ENCODE measurements around the gene CRADD. TPM values are rescaled to one million over a fixed set of nuclear protein-coding genes. Genes with fewer than 3 reads are reported as not detected.

The CRADD gene
- total RNA-seq, 1 experiment from 2014 or later: 27.9 TPM

- Histone ChIP-seq H3K27me3 (no peaks in the 10 kb centered on the region), H3K4me3 (no peak overlapping the region), H3K36me3 (no peaks in the 10 kb centered on the region)
Measured at GRCh38 chr12:93738199-93739058, 61.3 kb downstream of the CRADD start.

DNA sequence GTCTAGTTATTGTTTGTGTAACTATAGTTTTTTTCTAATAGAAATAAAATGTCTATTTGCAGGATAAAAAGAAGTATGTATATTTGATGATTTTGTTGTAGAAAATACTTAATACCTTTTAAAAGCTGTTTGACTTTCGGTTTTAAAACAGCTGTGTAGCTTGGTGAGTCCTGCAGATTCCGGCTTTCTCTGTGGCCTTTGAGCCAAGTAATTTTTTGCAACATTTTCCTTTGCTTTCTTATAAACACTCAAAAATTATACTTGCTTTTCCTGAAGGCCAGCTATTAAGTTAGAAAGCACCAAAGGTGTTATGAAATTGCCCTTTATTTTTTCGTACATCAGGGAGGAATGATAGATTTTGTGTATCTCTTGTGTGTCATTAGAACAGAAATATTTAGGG, 63.6 kb downstream of the CRADD start:
- no peaks in the 10 kb centered on the region for H3K9me3 ChIP-seq
- no peaks in the 10 kb centered on the region for H3K27me3 ChIP-seq
- H3K36me3 ChIP-seq: no peaks in the 10 kb centered on the region
- H3K4me3 ChIP-seq: peak overlapping the region; percentile 44
- no peak for DNase-seq

More at GRCh38 chr12:93738199-93739058, 61.3 kb downstream of the CRADD start:
- no peaks in the 10 kb centered on the region for H3K9me3 ChIP-seq
- no peak for DNase-seq

DNA sequence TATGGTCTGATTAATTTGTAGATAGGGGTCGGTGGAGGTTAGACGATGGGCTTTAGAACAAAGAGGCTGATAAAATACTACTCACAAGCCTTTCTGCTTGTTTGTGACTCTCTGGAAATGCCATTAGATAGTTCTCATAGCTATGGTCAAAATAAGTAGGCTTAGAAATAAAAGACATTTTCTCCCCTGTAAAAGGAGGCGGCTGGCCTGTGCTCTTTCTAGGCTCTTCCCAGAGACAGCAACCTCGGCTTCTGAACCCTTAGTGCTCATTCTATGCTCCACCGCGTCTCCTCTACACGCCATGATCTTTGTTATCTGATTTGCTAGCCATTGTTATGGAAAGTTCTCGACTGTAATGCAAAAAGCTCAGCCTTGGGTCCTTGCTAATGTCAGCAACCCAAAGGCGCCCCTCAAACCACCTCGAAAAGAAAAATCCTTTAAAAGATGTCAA, 64.5 kb downstream of the CRADD start:
- Histone ChIP-seq H3K27me3 (no peaks in the 10 kb centered on the region), H3K4me3 (peak overlapping the region; percentile 44), H3K36me3 (no peaks in the 10 kb centered on the region), H3K9me3 (no peaks in the 10 kb centered on the region)
- DNase-seq: peak; percentile 28

DNA sequence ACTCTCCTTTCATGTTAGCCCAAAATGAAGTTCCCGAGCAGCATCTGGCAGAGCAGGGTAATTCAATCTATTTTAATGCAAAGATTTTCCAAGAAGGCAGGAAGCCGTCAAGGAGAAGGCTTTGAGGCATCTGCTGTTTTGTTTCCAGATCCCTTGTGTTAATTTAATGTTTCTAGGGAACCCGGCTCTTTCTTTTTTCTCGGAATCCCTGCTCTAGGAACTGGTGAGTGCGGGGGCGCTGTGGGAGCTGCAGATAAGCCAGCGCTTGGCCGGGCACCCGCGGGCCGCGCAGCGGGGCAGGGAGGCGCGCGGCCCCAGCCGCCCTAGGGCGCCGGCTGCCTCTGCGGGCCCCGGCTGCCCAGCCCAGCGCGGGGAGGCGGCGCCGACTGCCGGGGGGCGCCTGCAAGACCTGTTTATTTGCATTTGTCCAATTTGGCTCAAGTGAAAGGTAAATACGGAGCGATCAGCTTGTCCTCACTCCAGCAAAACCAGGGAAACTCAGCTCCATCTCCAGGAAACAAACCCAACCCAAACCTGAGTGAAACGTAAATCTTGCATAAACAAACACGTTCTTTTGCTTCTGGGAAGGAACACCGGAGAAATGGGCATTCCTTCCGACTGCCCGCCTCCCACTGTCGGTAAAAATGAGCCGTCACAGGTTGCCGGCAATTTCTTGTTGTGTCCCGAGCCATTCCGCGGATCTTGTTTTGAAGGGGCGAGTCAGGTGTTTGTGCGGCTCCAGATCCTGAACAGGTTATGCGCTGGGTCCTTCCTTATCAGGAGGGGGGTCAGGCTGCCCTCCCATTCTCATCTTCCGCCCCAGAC, 65.1 kb downstream of the CRADD start:
- Histone ChIP-seq H3K4me3 (peak overlapping the region; percentile 44), H3K9me3 (no peaks in the 10 kb centered on the region), H3K27me3 (no peaks in the 10 kb centered on the region), H3K36me3 (no peaks in the 10 kb centered on the region)
- DNase-seq: peak; percentile 83

- Histone ChIP-seq H3K9me3 (no peaks in the 10 kb centered on the region), H3K4me3 (peak overlapping the region; percentile 44), H3K27me3 (no peaks in the 10 kb centered on the region), H3K36me3 (no peaks in the 10 kb centered on the region)
- DNase-seq: peak; percentile 23
Measured at GRCh38 chr12:93743229-93743998, 66.2 kb downstream of the CRADD start.

GRCh38 chr12:93743999-93744689, 67.0 kb downstream of the CRADD start:
- Histone ChIP-seq H3K4me3 (no peak overlapping the region), H3K9me3 (no peaks in the 10 kb centered on the region), H3K36me3 (no peaks in the 10 kb centered on the region), H3K27me3 (no peaks in the 10 kb centered on the region)
- peak; percentile 22 for DNase-seq

- Histone ChIP-seq H3K9me3 (no peaks in the 10 kb centered on the region), H3K4me3 (no peak overlapping the region), H3K36me3 (no peaks in the 10 kb centered on the region), H3K27me3 (no peaks in the 10 kb centered on the region)
- DNase-seq: no peak
Measured at GRCh38 chr12:93745286-93745685, 68.1 kb downstream of the CRADD start.

GRCh38 chr12:93746572-93747168, 69.5 kb downstream of the CRADD start:
- Histone ChIP-seq H3K9me3 (no peaks in the 10 kb centered on the region), H3K4me3 (no peak overlapping the region), H3K27me3 (no peaks in the 10 kb centered on the region), H3K36me3 (no peaks in the 10 kb centered on the region)
- no peak for DNase-seq

- 0 out of 2 replicates have a peak, but pooled peaks cover 3% of the 10 kb centered on the region for H3K36me3 ChIP-seq
- H3K27me3 ChIP-seq: no peaks in the 10 kb centered on the region
- H3K4me3 ChIP-seq: no peak overlapping the region
- peaks cover 6% of the 10 kb centered on the region for H3K9me3 ChIP-seq
- DNase-seq: peak; percentile 70
Measured at GRCh38 chr12:93748672-93749383, 71.7 kb downstream of the CRADD start.

GRCh38 chr12:93749515-93749914, 72.3 kb downstream of the CRADD start:
- 0 out of 2 replicates have a peak, but pooled peaks cover 3% of the 10 kb centered on the region for H3K36me3 ChIP-seq
- H3K27me3 ChIP-seq: no peaks in the 10 kb centered on the region
- peaks cover 11% of the 10 kb centered on the region for H3K9me3 ChIP-seq
- H3K4me3 ChIP-seq: no peak overlapping the region
- DNase-seq: no peak

DNA sequence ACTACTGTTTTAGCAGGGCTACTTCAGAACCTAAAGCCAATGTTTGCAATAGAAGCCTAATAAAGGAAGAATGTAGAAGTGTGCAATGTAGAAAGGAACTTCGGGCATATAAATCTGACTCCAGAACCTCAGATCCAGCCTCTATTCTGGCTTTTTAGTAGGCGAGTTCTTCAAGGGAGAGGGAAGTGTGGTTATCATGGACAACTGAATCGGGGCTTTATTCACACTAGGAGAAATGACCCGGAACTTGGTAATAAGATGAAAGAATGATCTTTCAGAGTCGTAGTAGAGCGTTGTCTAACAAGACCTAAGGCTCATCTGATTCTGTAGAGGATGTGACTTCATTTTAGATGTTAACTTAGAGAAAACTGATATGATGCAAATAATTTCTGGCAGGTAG, 72.9 kb downstream of the CRADD start:
- DNase-seq: no peak
- no peak overlapping the region for H3K4me3 ChIP-seq

GRCh38 chr12:93751864-93752610, 74.9 kb downstream of the CRADD start:
- Histone ChIP-seq H3K9me3 (peaks cover 11% of the 10 kb centered on the region), H3K36me3 (0 out of 2 replicates have a peak, but pooled peaks cover 3% of the 10 kb centered on the region), H3K27me3 (no peaks in the 10 kb centered on the region), H3K4me3 (no peak overlapping the region)
- no peak for DNase-seq

More for the DNA sequence above, 72.9 kb downstream of the CRADD start:
- H3K9me3 ChIP-seq: peaks cover 11% of the 10 kb centered on the region
- H3K36me3 ChIP-seq: 0 out of 2 replicates have a peak, but pooled peaks cover 3% of the 10 kb centered on the region
- H3K27me3 ChIP-seq: no peaks in the 10 kb centered on the region

DNA sequence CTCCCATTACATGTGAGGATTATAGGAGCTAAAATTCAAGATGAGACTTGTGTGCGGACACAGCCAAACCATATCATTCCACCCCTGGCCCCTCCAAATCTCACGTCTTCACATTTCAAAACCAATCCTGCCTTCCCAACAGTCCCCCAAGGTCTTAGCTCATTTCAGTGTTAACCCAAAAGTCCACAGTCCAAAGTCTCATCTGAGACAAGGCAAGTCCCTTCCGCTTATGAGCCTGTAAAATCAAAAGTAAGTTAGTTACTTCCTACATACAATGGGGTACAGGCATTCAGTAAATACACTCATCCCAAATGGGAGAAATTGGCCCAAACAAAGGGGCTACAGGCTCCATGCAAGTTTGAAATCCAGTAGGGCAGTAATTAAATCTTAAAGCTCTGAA, 76.1 kb downstream of the CRADD start:
- Histone ChIP-seq H3K27me3 (no peaks in the 10 kb centered on the region), H3K9me3 (peaks cover 11% of the 10 kb centered on the region), H3K36me3 (0 out of 2 replicates have a peak, but pooled peaks cover 3% of the 10 kb centered on the region), H3K4me3 (no peak overlapping the region)
- no peak for DNase-seq

GRCh38 chr12:93753838-93754429, 76.8 kb downstream of the CRADD start:
- no peak for DNase-seq
- Histone ChIP-seq H3K36me3 (0 out of 2 replicates have a peak, but pooled peaks cover 3% of the 10 kb centered on the region), H3K27me3 (no peaks in the 10 kb centered on the region), H3K9me3 (peaks cover 11% of the 10 kb centered on the region), H3K4me3 (no peak overlapping the region)
